Activated CD8-positive, alpha-beta T cell treated with anti-CD3 and anti-CD28 coated beads, Interleukin-2, amount 10 ng/mL, durations not matched to agents 7 days and 5 days (primary cell): Measurements from ENCODE around the gene PLA2G4E. TPM values are rescaled to one million over a fixed set of nuclear protein-coding genes. Genes with fewer than 3 reads are reported as not detected.

Experiments used
- ATAC-seq: fragments of 150-1000 bp; cut with Tn5 transposase; one replicate; pipeline ENCODE4 v1.10.0; 2021; ENCODE audit warnings: moderate library complexity
- CTCF ChIA-PET: fragments of 350-600 bp; sonication (Branson Sonifier 250); formaldehyde crosslinking; loops from one replicate; lab custom pipeline; 2021; ENCODE audit warnings: antibody characterized with exemption; lab: Charles Lee
- POLR2A ChIA-PET: fragments of 350-600 bp; sonication (Branson Sonifier 250); formaldehyde crosslinking; loops from one replicate; lab custom pipeline; 2021; ENCODE audit warnings: antibody characterized with exemption; lab: Charles Lee
- DNase-seq: peaks from one replicate; pipeline ENCODE4 v3.0.0-alpha.2; 2020
- H3K27ac Mint-ChIP-seq: one replicate; pipeline ENCODE4 v1.8.0; 2021; ENCODE audit warnings: mild to moderate bottlenecking, mixed read lengths
- H3K27me3 Mint-ChIP-seq: one replicate; pipeline ENCODE4 v1.8.0; 2021; ENCODE audit warnings: low read depth, mixed read lengths
- H3K36me3 Mint-ChIP-seq: one replicate; pipeline ENCODE4 v1.8.0; 2021; ENCODE audit warnings: low read depth, mixed read lengths
- H3K4me1 Mint-ChIP-seq: one replicate; pipeline ENCODE4 v1.8.0; 2021; ENCODE audit warnings: low read depth, mixed read lengths
- H3K4me3 Mint-ChIP-seq: one replicate; pipeline ENCODE4 v1.8.0; 2021; ENCODE audit warnings: mild to moderate bottlenecking, mixed read lengths
- H3K9me3 Mint-ChIP-seq: one replicate; pipeline ENCODE4 v1.8.0; 2022; ENCODE audit warnings: mixed read lengths; ENCODE audit not compliant: insufficient read depth
- total RNA-seq, 2 experiments: library from RNA; stranded (reverse); gene quantifications; one replicate each; pipeline ENCODE4 v1.2.3, GENCODE V29; 2021

Gene PLA2G4E
- not detected for total RNA-seq

- Mint-ChIP-seq H3K4me1 (no peaks in the 10 kb centered on the region), H3K27ac (no peak within 1 kb of the TSS), H3K9me3 (no peaks in the 10 kb centered on the region), H3K27me3 (peaks cover 2% of the 10 kb centered on the region), H3K4me3 (no peak within 1 kb of the TSS), H3K36me3 (no peaks in the 10 kb centered on the region)
- ChIA-PET POLR2A (no interaction called here), CTCF (interaction anchor here (1.1 kb wide), 1 partner anchor 31 kb away, joined by 4 read pairs; no protein-coding TSS in a partner anchor)
- DNase-seq (no peak), ATAC-seq (no peak)
These were observed at the start of gene PLA2G4E for GRCh38 chr15:42020713-42021273. PLA2G4E (minus strand) TSS chr15:42021042; CDS start chr15:42021030, 12 bp downstream.

GRCh38 chr15:42070279-42070975, 49.6 kb upstream of the PLA2G4E start:
- H3K27ac Mint-ChIP-seq = no peak overlapping the region
- H3K4me3 Mint-ChIP-seq = no peak overlapping the region
- DNase-seq (no peak), ATAC-seq (no peak)
- no peaks in the 10 kb centered on the region for H3K4me1 Mint-ChIP-seq
- no peaks in the 10 kb centered on the region for H3K36me3 Mint-ChIP-seq
- H3K9me3 Mint-ChIP-seq = peaks cover 4% of the 10 kb centered on the region
- POLR2A ChIA-PET = no interaction called here
- CTCF ChIA-PET = no interaction called here
- peaks cover 11% of the 10 kb centered on the region for H3K27me3 Mint-ChIP-seq

GRCh38 chr15:42069496-42070278, 48.8 kb upstream of the PLA2G4E start:
- CTCF ChIA-PET = no interaction called here

GRCh38 chr15:42069025-42069424, 48.2 kb upstream of the PLA2G4E start:
- peaks cover 3% of the 10 kb centered on the region for H3K4me1 Mint-ChIP-seq
- POLR2A ChIA-PET = no interaction called here
- H3K4me3 Mint-ChIP-seq = no peak overlapping the region
- ATAC-seq (no peak), DNase-seq (no peak)
- no peaks in the 10 kb centered on the region for H3K36me3 Mint-ChIP-seq
- CTCF ChIA-PET = no interaction called here
- peaks cover 4% of the 10 kb centered on the region for H3K9me3 Mint-ChIP-seq
- peaks cover 16% of the 10 kb centered on the region for H3K27me3 Mint-ChIP-seq
- no peak overlapping the region for H3K27ac Mint-ChIP-seq

More at GRCh38 chr15:42069496-42070278, 48.8 kb upstream of the PLA2G4E start:
- no peak overlapping the region for H3K27ac Mint-ChIP-seq
- H3K4me3 Mint-ChIP-seq = no peak overlapping the region
- ATAC-seq = no peak
- POLR2A ChIA-PET = no interaction called here
- H3K9me3 Mint-ChIP-seq = peaks cover 4% of the 10 kb centered on the region
- H3K36me3 Mint-ChIP-seq = no peaks in the 10 kb centered on the region
- no peak for DNase-seq
- peaks cover 11% of the 10 kb centered on the region for H3K27me3 Mint-ChIP-seq
- peaks cover 3% of the 10 kb centered on the region for H3K4me1 Mint-ChIP-seq

- Mint-ChIP-seq H3K27ac (no peak overlapping the region), H3K9me3 (peaks cover 4% of the 10 kb centered on the region), H3K4me3 (no peak overlapping the region), H3K36me3 (no peaks in the 10 kb centered on the region), H3K4me1 (peaks cover 3% of the 10 kb centered on the region), H3K27me3 (peaks cover 16% of the 10 kb centered on the region)
- no peak for ATAC-seq
- no peak for DNase-seq
- ChIA-PET POLR2A (no interaction called here), CTCF (no interaction called here)
These were observed 47.8 kb upstream of the PLA2G4E start for GRCh38 chr15:42068601-42069000.

GRCh38 chr15:42066764-42067415, 46.0 kb upstream of the PLA2G4E start:
- ATAC-seq (no peak), DNase-seq (no peak)
- peaks cover 4% of the 10 kb centered on the region for H3K9me3 Mint-ChIP-seq
- peaks cover 3% of the 10 kb centered on the region for H3K4me1 Mint-ChIP-seq
- H3K36me3 Mint-ChIP-seq = no peaks in the 10 kb centered on the region
- no peak overlapping the region for H3K4me3 Mint-ChIP-seq
- ChIA-PET CTCF (interaction anchor here (0.8 to 1.5 kb wide), 5 partner anchors 10 to 77 kb away, joined by 3 to 5 read pairs (median 3); no protein-coding TSS in a partner anchor), POLR2A (no interaction called here)
- peaks cover 16% of the 10 kb centered on the region for H3K27me3 Mint-ChIP-seq
- H3K27ac Mint-ChIP-seq = no peak overlapping the region

- peaks cover 4% of the 10 kb centered on the region for H3K9me3 Mint-ChIP-seq
- H3K36me3 Mint-ChIP-seq = no peaks in the 10 kb centered on the region
- no peak overlapping the region for H3K4me3 Mint-ChIP-seq
- H3K27me3 Mint-ChIP-seq = peaks cover 16% of the 10 kb centered on the region
- CTCF ChIA-PET = interaction anchor here (1.1 to 3.3 kb wide), 4 partner anchors 19 to 319 kb away, joined by 3 to 15 read pairs (median 3); no protein-coding TSS in a partner anchor
- POLR2A ChIA-PET = no interaction called here
- DNase-seq (no peak), ATAC-seq (no peak)
- no peak overlapping the region for H3K27ac Mint-ChIP-seq
- peaks cover 3% of the 10 kb centered on the region for H3K4me1 Mint-ChIP-seq
These were observed 44.6 kb upstream of the PLA2G4E start for GRCh38 chr15:42065468-42065867.

- Mint-ChIP-seq H3K36me3 (no peaks in the 10 kb centered on the region), H3K27ac (no peak overlapping the region), H3K9me3 (peaks cover 4% of the 10 kb centered on the region), H3K4me3 (no peak overlapping the region), H3K4me1 (peaks cover 6% of the 10 kb centered on the region), H3K27me3 (peaks cover 16% of the 10 kb centered on the region)
- ChIA-PET POLR2A (no interaction called here), CTCF (interaction anchor here (1.1 to 3.3 kb wide), 4 partner anchors 20 to 320 kb away, joined by 3 to 15 read pairs (median 3); no protein-coding TSS in a partner anchor)
- DNase-seq (no peak), ATAC-seq (peak; percentile 54)
These were observed 44.2 kb upstream of the PLA2G4E start for GRCh38 chr15:42065033-42065432.

GRCh38 chr15:42064271-42064670, 43.4 kb upstream of the PLA2G4E start:
- Mint-ChIP-seq H3K27ac (no peak overlapping the region), H3K4me1 (peaks cover 8% of the 10 kb centered on the region), H3K4me3 (no peak overlapping the region), H3K27me3 (peaks cover 17% of the 10 kb centered on the region), H3K36me3 (no peaks in the 10 kb centered on the region), H3K9me3 (peaks cover 4% of the 10 kb centered on the region)
- no peak for DNase-seq
- POLR2A ChIA-PET = no interaction called here
- CTCF ChIA-PET = interaction anchor here (1.4 to 3.3 kb wide), 2 partner anchors 21 to 74 kb away, joined by 3 to 15 read pairs; no protein-coding TSS in a partner anchor
- ATAC-seq = no peak

- POLR2A ChIA-PET = no interaction called here
- Mint-ChIP-seq H3K27ac (no peak overlapping the region), H3K9me3 (peaks cover 4% of the 10 kb centered on the region), H3K4me1 (peaks cover 8% of the 10 kb centered on the region), H3K27me3 (peaks cover 20% of the 10 kb centered on the region), H3K4me3 (no peak overlapping the region), H3K36me3 (no peaks in the 10 kb centered on the region)
- CTCF ChIA-PET = interaction anchor here (1.4 to 3.3 kb wide), 2 partner anchors 22 to 74 kb away, joined by 8 to 15 read pairs; no protein-coding TSS in a partner anchor
- ATAC-seq = no peak
- no peak for DNase-seq
These were observed 42.4 kb upstream of the PLA2G4E start for GRCh38 chr15:42063122-42063848.
